OCI-LY1 (cell line): ENCODE results near the gene EIF2S2.

Experiments used
- H2AFZ ChIP-seq: fragments of 200-600 bp; sonication (generic), shearing (Covaris generic); 2 replicates; pipeline ENCODE4 v1.6.0; 2014; ENCODE audit warnings: antibody characterized with exemption, mild to moderate bottlenecking, low read length
- H3F3A ChIP-seq: fragments of 200-600 bp; sonication (generic), shearing (Covaris generic); 2 replicates; pipeline ENCODE4 v1.6.0; 2014; ENCODE audit warnings: mild to moderate bottlenecking, antibody characterized with exemption, low read length, moderate library complexity; ENCODE audit not compliant: insufficient read depth
- H3K27ac ChIP-seq: fragments of 200-600 bp; sonication (generic); 2 replicates; pipeline ENCODE4 v1.5.1; 2014; ENCODE audit warnings: low read length, mixed run types, mild to moderate bottlenecking, low read depth; ENCODE audit not compliant: poor library complexity, severe bottlenecking
- H3K27me3 ChIP-seq: fragments of 200-600 bp; sonication (generic); 2 replicates; pipeline ENCODE4 v1.6.0; 2014; ENCODE audit warnings: antibody characterized with exemption, mild to moderate bottlenecking, low read length, moderate library complexity; ENCODE audit not compliant: insufficient read depth
- H3K36me3 ChIP-seq: fragments of 200-600 bp; sonication (generic); 2 replicates; pipeline ENCODE4 v1.6.1; 2014; ENCODE audit warnings: mild to moderate bottlenecking, antibody characterized with exemption, low read length, moderate library complexity, mixed read lengths; ENCODE audit not compliant: insufficient read depth
- H3K4me1 ChIP-seq: fragments of 200-600 bp; sonication (generic); 2 replicates; pipeline ENCODE4 v1.5.1; 2014; ENCODE audit warnings: mild to moderate bottlenecking, low read length, moderate library complexity; ENCODE audit not compliant: insufficient read depth, severe bottlenecking
- H3K4me2 ChIP-seq: fragments of 200-600 bp; sonication (generic), shearing (Covaris generic); 2 replicates; pipeline ENCODE4 v1.6.1; 2014; ENCODE audit warnings: low read length
- H3K4me3 ChIP-seq: fragments of 200-600 bp; sonication (generic); 2 replicates; pipeline ENCODE4 v1.5.1; 2014; ENCODE audit warnings: low read length, low read depth, mild to moderate bottlenecking, mixed read lengths; ENCODE audit not compliant: poor library complexity, severe bottlenecking
- H3K79me2 ChIP-seq: fragments of 200-600 bp; shearing (Covaris generic); 2 replicates; pipeline ENCODE4 v1.6.1; 2016; ENCODE audit warnings: mixed run types, low read length, mixed read lengths; ENCODE audit not compliant: insufficient read depth
- H3K9ac ChIP-seq: fragments of 200-600 bp; sonication (generic), shearing (Covaris generic); 2 replicates; pipeline ENCODE4 v1.6.1; 2014; ENCODE audit warnings: mild to moderate bottlenecking, low read length, mixed read lengths
- H3K9me2 ChIP-seq: fragments of 200-600 bp; sonication (generic), shearing (Covaris generic); 2 replicates; pipeline ENCODE4 v1.6.1; 2014; ENCODE audit warnings: low read depth, mild to moderate bottlenecking, low read length, mixed read lengths
- H3K9me3 ChIP-seq: fragments of 200-600 bp; shearing (Covaris generic); 2 replicates; pipeline ENCODE4 v1.6.1; 2014; ENCODE audit warnings: low read length, mixed read lengths
- H4K20me1 ChIP-seq: fragments of 200-600 bp; sonication (generic), shearing (Covaris generic); 2 replicates; pipeline ENCODE4 v1.6.0; 2016; ENCODE audit warnings: mild to moderate bottlenecking, low read length; ENCODE audit not compliant: insufficient read depth
- EZH2 ChIP-seq: fragments of 200-600 bp; sonication (generic), shearing (Covaris generic); IDR thresholded peaks from 2 replicates; pipeline ENCODE4 v1.8.0; 2017; ENCODE audit warnings: borderline replicate concordance, mixed run types, mild to moderate bottlenecking, antibody characterized with exemption, low read length, moderate library complexity, mixed read lengths
- TF ChIP-seq, protein P1 (sequence below): fragments of 200-600 bp; sonication (generic), shearing (Covaris generic); IDR thresholded peaks from 2 replicates; pipeline ENCODE4 v1.5.1; 2017; ENCODE audit warnings: mild to moderate bottlenecking, antibody characterized with exemption, low read length, moderate library complexity, mixed read lengths

EIF2S2 gene

DNA sequence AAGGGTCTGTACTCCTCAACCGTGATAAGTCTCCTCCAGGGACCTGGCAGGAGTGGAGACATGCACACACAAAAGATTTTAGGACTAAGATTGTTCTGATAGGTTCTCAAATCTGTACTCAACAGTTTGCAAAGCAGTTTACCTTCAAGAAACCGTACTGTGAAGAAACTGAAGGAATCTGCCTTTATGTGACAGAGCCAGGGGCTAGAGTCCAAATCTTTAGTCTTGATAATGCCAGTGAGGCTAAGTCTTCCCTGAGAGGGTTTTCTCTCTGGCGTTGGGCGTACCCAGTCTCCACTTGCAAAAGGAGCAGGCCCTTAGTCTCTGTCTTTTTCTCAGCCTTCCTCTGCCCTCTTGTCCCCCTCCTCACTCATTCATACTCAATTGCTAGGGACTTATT lies 70.8 kb downstream of the EIF2S2 start:
- H3K27ac ChIP-seq = no peak overlapping the region
- H3F3A ChIP-seq = no peaks in the 10 kb centered on the region
- 0 out of 2 replicates have a peak, but pooled peaks cover 3% of the 10 kb centered on the region for H4K20me1 ChIP-seq
- no peak overlapping the region for H2AFZ ChIP-seq
- TF ChIP-seq, protein P1, sequence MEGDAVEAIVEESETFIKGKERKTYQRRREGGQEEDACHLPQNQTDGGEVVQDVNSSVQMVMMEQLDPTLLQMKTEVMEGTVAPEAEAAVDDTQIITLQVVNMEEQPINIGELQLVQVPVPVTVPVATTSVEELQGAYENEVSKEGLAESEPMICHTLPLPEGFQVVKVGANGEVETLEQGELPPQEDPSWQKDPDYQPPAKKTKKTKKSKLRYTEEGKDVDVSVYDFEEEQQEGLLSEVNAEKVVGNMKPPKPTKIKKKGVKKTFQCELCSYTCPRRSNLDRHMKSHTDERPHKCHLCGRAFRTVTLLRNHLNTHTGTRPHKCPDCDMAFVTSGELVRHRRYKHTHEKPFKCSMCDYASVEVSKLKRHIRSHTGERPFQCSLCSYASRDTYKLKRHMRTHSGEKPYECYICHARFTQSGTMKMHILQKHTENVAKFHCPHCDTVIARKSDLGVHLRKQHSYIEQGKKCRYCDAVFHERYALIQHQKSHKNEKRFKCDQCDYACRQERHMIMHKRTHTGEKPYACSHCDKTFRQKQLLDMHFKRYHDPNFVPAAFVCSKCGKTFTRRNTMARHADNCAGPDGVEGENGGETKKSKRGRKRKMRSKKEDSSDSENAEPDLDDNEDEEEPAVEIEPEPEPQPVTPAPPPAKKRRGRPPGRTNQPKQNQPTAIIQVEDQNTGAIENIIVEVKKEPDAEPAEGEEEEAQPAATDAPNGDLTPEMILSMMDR = no peak
- TF ChIP-seq EZH2 = no peak
- no peaks in the 10 kb centered on the region for H3K9me3 ChIP-seq
- H3K27me3 ChIP-seq = no peaks in the 10 kb centered on the region
- H3K9me2 ChIP-seq = no peaks in the 10 kb centered on the region
- H3K4me3 ChIP-seq = no peak overlapping the region
- H3K9ac ChIP-seq = no peak overlapping the region
- peaks cover 3% of the 10 kb centered on the region for H3K4me1 ChIP-seq
- no peak overlapping the region for H3K4me2 ChIP-seq
- peaks cover 7% of the 10 kb centered on the region; the same call in 1 of the 2 replicates for H3K36me3 ChIP-seq
- H3K79me2 ChIP-seq = peaks cover 43% of the 10 kb centered on the region

DNA sequence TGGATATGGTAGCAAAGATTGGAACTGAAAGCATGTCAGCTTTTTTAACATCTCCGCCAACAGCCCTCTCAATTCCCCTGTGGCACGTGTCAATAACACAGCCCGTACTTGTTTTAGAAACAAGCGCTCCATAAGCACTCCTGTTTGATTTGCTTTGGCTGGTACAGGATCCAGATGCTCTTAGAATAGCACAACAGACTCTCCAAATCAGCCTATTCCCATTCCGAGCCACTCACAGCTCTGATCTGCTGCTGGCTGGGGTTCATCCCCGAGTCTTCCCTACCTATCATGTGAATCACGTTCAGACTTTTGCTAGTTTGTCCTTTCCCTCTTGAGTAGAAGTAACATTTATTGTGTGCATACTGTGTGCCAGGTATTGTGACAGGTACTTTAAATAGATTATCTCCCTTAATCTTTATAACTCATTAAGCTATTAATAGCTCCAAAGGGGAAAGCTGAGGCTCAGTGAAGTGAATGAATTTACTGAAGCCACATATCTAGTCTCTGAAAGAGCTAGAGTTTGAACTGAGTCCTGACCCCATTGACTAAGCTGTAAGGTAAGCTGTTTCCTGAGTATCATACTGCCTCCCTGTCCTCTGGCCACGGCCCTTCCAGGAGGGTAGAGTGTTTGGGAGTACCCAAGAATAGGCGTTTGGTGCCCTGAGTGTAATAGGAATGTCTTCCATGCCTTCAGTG lies 71.6 kb downstream of the EIF2S2 start:
- H3K9me2 ChIP-seq = no peaks in the 10 kb centered on the region
- no peak overlapping the region for H3K27ac ChIP-seq
- no peak overlapping the region for H3K9ac ChIP-seq
- no peaks in the 10 kb centered on the region for H3K27me3 ChIP-seq
- H3K79me2 ChIP-seq = peaks cover 48% of the 10 kb centered on the region
- H3K4me1 ChIP-seq = peaks cover 3% of the 10 kb centered on the region
- 0 out of 2 replicates have a peak, but pooled peaks cover 3% of the 10 kb centered on the region for H4K20me1 ChIP-seq
- peaks cover 6% of the 10 kb centered on the region; the same call in 1 of the 2 replicates for H3K36me3 ChIP-seq
- H3K9me3 ChIP-seq = no peaks in the 10 kb centered on the region
- H3K4me3 ChIP-seq = no peak overlapping the region
- H3K4me2 ChIP-seq = no peak overlapping the region
- H2AFZ ChIP-seq = no peak overlapping the region
- H3F3A ChIP-seq = no peaks in the 10 kb centered on the region
- TF ChIP-seq, protein P1 = no peak
- TF ChIP-seq EZH2 = no peak
